GF-D8 (cell line): ENCODE data around the gene CHN2.

ENCODE experiments used
- DNase-seq: peaks from one replicate; lab custom pipeline; 2025; lab: John Stamatoyannopoulos, UW

CHN2 gene

GRCh38 chr7:29469976-29470557, 275.5 kb downstream of the CHN2 start:
- no peak for DNase-seq

GRCh38 chr7:29471444-29472138, 277.0 kb downstream of the CHN2 start:
- DNase-seq, result no peak

DNA sequence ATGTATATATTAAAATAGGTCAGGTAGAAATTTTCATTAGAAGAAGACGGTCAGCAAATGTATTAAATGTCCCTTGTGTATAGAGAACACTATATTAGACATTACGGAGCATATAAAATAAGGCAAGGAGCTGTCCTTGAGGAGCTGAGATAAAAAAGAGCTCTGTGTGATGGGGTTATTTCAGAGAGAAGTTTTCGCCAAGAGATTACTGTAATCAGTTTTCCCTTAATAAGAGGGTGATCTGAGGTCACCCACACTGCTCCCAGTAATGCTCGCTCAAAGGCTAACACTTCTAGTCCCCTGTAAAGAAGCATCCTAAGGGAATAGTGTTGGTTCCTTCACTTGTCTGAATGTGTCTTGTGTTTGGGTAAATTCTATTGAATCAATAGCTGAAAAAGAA, 282.3 kb downstream of the CHN2 start:
- DNase-seq, result no peak

DNA sequence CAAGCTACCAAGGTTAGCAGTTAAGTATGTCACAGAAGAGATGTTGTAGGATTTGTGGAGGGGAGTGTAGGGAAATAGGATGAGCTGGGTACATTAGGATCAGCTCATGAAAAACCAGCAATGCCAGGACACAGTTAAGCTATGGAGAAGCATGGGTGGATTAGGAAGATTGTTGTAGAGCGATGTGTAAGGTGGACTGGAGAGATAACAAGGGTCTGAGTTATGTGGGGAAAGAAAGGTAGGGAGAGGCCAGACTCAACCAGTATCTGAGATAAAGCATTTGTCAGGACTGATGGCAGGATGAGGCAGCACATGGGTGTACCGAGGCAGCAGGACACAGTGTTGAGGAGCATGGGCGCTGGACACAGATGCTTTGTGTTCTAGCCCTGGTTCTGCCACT, 283.7 kb downstream of the CHN2 start:
- no peak for DNase-seq

DNA sequence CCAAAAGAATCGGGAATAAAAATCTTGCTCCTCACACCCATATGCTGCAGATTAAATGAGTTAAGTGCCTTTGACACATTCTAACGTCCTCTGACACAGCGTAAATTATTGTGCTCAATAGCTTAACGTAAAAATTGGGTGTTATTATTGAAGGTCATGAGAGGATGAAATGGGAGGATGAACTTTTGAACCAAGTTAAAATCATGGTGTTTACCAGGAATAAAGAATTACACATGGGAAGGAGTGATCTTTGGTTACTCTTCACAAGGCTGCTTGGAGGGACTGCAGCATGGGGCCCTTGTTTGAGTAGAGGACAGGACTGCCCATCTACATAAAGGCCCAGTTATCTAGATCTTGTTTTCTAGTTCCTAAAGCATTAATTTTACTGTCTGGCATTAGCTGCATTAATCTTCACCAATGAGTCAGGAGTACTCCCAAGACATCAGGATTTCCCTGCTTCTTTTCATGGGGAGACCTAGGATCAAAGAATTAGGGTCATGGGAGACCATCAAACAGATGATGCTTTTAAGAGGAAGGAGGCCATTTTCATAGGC, 284.2 kb downstream of the CHN2 start:
- DNase-seq, result no peak

GRCh38 chr7:29479301-29480200, 285.0 kb downstream of the CHN2 start:
- no peak for DNase-seq

DNA sequence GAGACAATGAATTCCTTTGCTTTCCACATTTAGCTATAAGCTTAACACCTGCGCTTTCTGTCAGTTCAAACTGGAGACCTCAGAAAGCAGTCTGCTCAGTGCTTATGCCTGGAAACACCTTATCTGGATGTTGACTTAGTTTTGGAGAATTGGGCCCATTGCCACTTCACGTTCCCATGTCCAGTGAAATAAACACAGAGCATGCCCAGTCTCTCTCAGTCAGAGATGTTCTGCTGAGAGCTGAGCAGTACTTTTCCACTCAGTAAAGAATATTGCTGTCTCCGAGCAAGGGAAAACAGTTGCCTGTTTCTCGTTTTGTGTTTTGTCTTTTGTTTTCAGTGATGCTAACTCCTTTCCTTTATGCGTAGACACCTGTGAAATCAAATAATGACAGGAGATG, 285.9 kb downstream of the CHN2 start:
- DNase-seq, result no peak

DNA sequence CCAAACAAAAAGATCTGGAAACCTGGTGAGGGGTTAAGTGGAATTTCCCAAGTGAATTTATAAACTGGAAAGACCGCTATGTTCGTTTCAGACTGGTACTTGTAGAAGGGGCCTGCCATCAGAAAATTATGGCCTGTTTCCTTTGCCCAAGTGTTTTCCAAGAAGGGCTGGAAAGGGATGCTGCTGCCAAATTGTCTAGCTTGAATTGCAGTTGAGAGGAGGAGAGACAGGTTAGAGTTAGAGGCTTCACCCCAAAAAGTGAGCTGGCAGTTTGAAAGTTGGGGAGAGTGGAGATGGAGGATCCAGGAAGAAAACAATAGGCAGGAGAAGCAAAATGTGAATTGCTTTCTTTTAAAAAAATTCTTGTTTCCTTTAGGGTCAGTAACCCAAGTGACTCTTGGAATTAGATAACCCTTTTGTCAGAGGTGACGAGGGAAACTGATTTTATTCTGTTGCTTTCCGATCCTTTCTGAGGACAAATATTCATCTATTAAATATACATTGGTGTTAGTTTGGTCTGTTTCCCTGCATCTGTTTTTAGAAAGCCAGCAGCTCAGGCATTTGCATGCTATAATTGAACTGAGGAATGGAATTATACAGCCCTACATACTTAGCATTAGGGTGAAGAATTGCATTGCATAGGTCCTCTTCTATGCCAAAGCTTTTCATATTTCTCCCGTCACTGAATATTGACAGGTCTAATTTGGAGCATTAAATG, 286.5 kb downstream of the CHN2 start:
- no peak for DNase-seq

- no peak for DNase-seq
These were observed 287.5 kb downstream of the CHN2 start for GRCh38 chr7:29482056-29482455.

DNA sequence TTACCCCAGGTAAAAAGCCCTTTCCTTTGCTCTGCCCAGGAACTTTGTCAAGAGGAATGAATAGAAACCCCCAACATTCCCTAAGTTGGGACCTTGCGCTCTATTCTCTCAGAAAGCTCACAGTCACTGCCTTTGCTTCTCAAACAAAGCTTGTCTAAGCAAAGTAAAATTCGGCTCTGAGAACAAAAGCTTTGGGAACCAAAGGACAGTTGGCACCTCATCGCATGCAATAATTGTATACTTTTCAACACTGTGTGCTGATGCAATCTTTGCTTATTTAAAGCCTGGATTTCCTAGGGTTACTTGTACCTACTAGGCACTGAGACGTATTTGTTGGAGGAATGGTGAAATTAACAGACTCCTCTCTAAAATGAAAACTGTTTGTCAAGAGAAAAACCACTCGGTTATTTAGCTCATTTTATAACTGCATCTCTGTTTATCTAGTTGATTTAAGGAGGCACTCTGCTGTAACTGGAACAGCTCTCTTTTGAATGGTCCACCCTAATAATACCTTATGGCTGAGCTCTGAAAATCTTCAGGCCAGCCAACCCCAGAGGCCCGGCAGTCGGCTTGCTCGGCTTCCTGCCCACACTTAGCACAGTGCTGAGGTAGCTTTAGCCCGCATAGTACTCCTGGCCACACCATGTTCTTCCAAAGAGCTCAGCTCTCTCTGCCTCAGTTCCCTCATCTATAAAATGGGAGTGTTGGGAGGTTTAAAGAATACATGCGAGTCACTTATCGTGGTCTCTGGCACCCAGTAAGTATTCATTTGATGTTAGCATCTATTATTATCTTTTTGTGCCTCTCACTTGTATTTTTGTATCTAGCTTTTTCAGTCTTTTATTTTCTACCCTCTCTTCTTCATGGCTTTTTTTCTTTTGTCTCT, 288.9 kb downstream of the CHN2 start:
- DNase-seq, result no peak

DNA sequence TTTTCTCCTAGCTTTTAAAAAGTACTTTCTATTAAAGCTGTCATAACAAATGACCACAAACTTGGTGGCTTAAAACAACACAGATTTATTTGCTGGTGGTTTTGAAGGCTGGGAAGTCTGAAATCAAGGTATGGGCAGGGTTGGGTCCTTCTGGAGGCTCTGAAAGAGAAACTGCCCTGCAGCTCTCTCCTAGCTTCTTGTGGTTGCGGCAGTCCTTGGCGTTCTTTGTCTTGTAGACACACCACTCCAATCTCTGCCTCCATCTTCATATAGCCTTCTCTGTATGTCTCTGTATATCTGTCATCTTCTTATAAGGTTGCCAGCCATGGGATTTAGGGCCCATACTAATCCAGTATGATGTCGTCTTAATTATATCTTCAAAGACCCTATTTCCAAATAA, 289.7 kb downstream of the CHN2 start:
- DNase-seq, result no peak

- no peak for DNase-seq
These were observed 291.0 kb downstream of the CHN2 start for GRCh38 chr7:29485339-29486190.

DNA sequence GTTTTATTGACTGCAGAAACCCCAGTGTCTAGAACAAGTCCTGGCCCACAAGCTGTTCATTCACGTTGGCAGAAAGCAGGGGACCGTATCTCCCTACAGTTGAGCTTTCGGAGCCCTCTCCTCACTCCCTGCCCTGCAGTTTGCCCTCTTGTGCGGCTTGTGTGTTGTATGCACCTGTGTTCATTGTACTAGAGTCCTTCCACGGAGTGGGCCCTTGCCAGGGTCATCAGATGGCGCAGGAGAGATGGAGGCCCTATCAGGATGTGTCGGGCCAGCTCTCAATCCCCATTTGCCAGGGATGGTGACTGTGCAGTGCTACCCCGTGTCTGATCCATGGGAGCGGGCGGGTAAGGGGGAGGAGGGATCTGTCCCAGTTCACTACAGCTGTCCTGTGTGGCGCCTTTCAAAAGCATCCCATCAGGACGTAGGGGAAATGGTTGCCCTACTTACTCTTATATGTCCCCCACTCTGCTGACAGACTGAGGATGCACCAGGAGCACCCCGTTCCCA, 291.7 kb downstream of the CHN2 start:
- no peak for DNase-seq

GRCh38 chr7:29487424-29487823, 292.8 kb downstream of the CHN2 start:
- DNase-seq, result no peak

DNA sequence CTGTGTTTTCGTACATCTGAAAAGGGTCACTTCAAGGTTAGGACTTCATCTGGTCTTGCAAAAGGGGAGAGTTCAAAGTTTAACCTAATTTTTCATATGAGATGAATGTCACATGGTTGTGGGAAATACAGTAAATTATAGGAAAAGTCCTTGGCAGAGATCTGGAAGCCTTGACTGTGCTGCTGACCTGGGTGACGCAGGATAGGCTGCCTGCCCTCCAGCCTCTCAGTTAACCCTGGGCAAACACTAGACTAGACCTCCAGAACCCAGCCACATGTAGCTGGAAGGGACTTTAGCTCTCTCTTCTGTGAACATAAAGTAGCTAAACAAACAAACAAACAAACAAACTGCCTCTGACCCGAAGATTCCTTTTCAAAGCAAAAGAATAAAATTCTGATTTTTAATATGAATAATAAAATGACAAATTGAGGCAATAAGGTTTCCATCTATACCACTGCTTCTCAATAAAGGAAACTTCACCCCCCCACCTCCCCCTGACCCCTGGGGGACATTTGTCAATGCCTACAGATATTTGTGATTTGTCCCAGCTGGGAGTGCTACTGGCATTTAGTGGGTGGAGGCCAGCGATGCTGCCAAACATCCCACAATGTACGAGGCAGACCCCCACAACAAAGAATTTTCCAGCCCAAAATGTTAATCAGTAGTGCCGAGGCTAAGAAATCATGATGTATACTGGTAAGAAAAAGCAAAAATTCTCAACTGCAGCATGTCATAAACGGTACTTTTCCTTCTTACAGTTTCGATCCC, 293.8 kb downstream of the CHN2 start:
- no peak for DNase-seq

DNA sequence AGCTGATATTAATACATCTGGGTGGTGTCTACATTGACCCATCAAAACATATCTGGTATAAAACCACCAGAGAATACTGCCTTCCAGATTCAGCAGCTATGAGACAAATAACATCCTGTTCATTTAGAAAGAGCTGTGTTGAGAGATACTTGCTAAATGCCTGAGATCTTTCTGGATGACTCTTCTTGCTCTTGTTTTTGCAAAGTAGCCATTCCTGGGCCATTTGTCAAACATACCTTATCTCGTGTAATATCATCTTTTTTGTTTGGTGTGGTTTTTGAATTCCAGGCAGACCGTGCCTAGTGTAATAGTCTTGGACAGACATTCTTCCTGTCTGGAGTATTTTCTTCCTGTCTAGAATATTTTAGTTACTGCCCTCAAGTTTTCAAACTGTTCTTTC, 294.4 kb downstream of the CHN2 start:
- DNase-seq, result no peak

GRCh38 chr7:29490094-29490607, 295.6 kb downstream of the CHN2 start:
- no peak for DNase-seq

DNA sequence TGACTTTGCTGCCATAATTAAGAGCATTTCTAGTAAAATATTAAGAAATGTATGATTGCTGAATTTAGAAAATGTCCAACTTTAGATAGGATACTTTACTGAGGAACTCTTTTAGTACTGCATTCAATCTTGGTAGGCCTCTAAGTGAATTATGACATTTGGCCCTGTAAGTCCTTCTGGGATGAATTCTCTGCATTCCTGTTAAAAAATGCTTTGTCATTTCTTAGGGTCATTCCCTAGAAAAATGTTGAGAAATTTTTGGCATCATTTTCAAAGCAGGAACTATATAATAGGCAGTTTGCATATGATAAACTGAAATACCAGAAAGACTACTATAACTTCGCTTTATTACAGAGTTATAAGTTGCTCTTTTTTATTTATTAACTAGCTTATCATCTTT, 299.8 kb downstream of the CHN2 start:
- no peak for DNase-seq

- DNase-seq, result no peak
These were observed 301.1 kb downstream of the CHN2 start for GRCh38 chr7:29495653-29496052.
